ENCODE data around the gene DOLPP1.

DNA sequence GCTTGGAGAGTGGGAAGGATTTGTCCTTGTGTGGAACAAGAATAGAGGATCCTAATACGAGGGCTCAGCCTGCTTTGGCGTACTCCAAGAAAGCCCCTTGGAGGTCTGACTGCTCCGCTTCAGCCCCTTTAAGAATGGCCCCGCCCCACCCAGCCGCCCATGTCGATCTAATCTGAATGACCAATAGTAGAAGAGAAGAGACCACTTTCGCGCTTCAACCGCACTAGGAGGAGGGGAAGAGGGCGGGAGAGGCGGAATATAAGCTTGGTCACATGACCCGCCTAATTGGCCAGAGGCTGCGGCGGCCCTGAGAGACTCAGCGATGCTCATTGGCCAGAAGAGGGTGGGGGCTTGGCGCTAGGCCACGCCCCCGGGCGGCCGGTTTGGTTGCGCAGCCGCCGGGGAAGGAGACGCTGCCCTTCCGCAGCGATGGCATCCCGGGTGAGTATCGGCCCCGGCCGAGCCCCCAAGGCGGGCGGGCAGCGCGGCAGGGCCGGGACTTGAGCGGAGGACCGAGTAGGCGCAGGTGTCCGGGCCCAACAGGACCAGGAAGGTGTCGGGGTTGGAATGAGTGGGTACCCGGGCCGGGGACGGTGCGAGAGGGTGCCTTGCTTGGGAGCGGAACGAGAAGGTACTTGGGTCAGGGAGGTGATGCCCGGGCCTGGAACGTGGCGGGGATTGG lies 44.5 kb upstream of the DOLPP1 start, which contains the start of gene MIGA2:
- TF ChIP-seq, protein P1, sequence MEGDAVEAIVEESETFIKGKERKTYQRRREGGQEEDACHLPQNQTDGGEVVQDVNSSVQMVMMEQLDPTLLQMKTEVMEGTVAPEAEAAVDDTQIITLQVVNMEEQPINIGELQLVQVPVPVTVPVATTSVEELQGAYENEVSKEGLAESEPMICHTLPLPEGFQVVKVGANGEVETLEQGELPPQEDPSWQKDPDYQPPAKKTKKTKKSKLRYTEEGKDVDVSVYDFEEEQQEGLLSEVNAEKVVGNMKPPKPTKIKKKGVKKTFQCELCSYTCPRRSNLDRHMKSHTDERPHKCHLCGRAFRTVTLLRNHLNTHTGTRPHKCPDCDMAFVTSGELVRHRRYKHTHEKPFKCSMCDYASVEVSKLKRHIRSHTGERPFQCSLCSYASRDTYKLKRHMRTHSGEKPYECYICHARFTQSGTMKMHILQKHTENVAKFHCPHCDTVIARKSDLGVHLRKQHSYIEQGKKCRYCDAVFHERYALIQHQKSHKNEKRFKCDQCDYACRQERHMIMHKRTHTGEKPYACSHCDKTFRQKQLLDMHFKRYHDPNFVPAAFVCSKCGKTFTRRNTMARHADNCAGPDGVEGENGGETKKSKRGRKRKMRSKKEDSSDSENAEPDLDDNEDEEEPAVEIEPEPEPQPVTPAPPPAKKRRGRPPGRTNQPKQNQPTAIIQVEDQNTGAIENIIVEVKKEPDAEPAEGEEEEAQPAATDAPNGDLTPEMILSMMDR (IDR thresholded peaks at IDR 0.05), result peak in 1 of 7 experiments; percentile 9
- TF ChIP-seq POLR2AphosphoS5 (IDR thresholded peaks at IDR 0.05) (peak; percentile 77 to 98 (median 96)), EP300 (IDR thresholded peaks at IDR 0.05) (no peak), POLR2A (IDR thresholded peaks at IDR 0.05) (peak in 2 of 4 donors; percentile 54 to 55)
